Karpas-422 (cell line): ENCODE data around the gene CLBA1. TPM values are rescaled to one million over a fixed set of nuclear protein-coding genes. Genes with fewer than 3 reads are reported as not detected.

Experiments used
- DNase-seq: peaks from one replicate; pipeline ENCODE4 v3.0.0-alpha.2; 2015
- H2AFZ ChIP-seq: fragments of 200-600 bp; sonication (generic); 2 replicates; pipeline ENCODE4 v1.6.1; 2014; ENCODE audit warnings: antibody characterized with exemption, low read length, mixed read lengths
- H3K27ac ChIP-seq: fragments of 200-600 bp; sonication (generic); 2 replicates; pipeline ENCODE4 v1.5.1; 2014; ENCODE audit warnings: mild to moderate bottlenecking, low read length, moderate library complexity
- H3K27me3 ChIP-seq: fragments of 200-600 bp; sonication (generic); 2 replicates; pipeline ENCODE4 v1.6.1; 2014; ENCODE audit warnings: low read length, mixed read lengths
- H3K36me3 ChIP-seq: fragments of 200-600 bp; sonication (generic); 2 replicates; pipeline ENCODE4 v1.6.1; 2014; ENCODE audit warnings: low read length, mixed read lengths; ENCODE audit not compliant: insufficient read depth
- H3K4me1 ChIP-seq: fragments of 200-600 bp; sonication (generic); 2 replicates; pipeline ENCODE4 v1.6.1; 2014; ENCODE audit warnings: mild to moderate bottlenecking, low read length, mixed read lengths
- H3K4me2 ChIP-seq: fragments of 200-600 bp; sonication (generic); 2 replicates; pipeline ENCODE4 v1.6.1; 2014; ENCODE audit warnings: low read length, low read depth, mild to moderate bottlenecking; ENCODE audit not compliant: poor library complexity, severe bottlenecking
- H3K4me3 ChIP-seq: fragments of 200-600 bp; sonication (generic); 2 replicates; pipeline ENCODE4 v1.5.1; 2014; ENCODE audit warnings: mild to moderate bottlenecking, antibody characterized with exemption, low read length, mixed read lengths
- H3K79me2 ChIP-seq: fragments of 200-600 bp; sonication (generic); 2 replicates; pipeline ENCODE4 v1.6.1; 2014; ENCODE audit warnings: mild to moderate bottlenecking, low read length, mixed read lengths
- H3K9ac ChIP-seq: fragments of 200-600 bp; sonication (generic); 2 replicates; pipeline ENCODE4 v1.6.0; 2014; ENCODE audit warnings: low read length
- H3K9me2 ChIP-seq: fragments of 200-600 bp; sonication (generic), shearing (Covaris generic); replicated peaks from 2 replicates; pipeline ENCODE4 v1.6.0; 2014; ENCODE audit warnings: mild to moderate bottlenecking, low read length, moderate library complexity; ENCODE audit not compliant: insufficient read depth
- H3K9me3 ChIP-seq: fragments of 300-700, 200-600 bp; sonication (generic); 2 replicates; pipeline ENCODE4 v1.6.1; 2014; ENCODE audit warnings: low read length, mixed read lengths
- H4K20me1 ChIP-seq: fragments of 200-600 bp; sonication (generic); 2 replicates; pipeline ENCODE4 v1.6.1; 2014; ENCODE audit warnings: mild to moderate bottlenecking, antibody characterized with exemption, low read length, low read depth; ENCODE audit not compliant: insufficient read depth
- total RNA-seq: library from RNA; depleted of rRNA; stranded (reverse); fragments of >200 nt; shearing (Covaris generic); gene quantifications from 2 replicates; pipeline ENCODE4 v1.2.3, GENCODE V29; 2014; ENCODE audit warnings: low replicate concordance

CLBA1 gene
- total RNA-seq, 1 experiment from 2014 or later: 9.4 TPM

DNA sequence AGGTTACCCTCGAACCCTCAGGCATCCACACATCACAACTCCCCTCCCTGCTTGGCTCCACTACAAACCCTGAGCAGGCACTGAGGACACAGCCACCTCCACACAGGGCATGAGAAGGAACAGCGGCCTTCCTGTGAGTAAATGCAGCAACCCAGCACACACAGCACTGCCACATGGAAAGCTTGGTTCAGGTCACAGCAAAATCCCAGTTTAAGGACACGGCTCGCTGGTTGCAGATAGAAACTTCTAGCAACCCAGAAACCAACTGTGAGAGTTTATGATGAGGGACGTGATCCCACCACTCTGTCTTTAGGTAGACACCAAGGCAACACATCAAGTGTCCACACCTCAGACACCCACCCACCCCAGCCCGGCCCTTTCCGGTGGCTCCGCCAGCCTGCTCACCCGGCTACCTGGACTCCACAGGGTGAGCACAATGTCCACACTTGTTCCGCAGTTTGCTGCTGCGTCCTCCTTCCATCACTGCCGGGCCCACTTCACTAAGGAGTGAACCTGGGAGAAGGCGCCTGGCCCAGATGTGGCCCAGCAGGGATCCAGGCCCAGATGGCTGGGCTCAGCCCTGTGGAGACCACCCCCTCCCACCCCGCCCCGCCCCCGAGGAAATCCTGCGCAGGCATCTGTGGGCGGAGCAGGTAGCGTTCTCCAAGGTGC, 22.1 kb downstream of the CLBA1 start:
- no peak overlapping the region for H3K4me3 ChIP-seq
- H3K27ac ChIP-seq: no peak overlapping the region
- no peak for DNase-seq
- H3K36me3 ChIP-seq: peaks cover 52% of the 10 kb centered on the region
- peaks cover 60% of the 10 kb centered on the region for H3K79me2 ChIP-seq
- H3K27me3 ChIP-seq: no peaks in the 10 kb centered on the region
- H3K9me2 ChIP-seq: no peaks in the 10 kb centered on the region
- H2AFZ ChIP-seq: no peak overlapping the region
- no peak overlapping the region for H3K4me2 ChIP-seq
- H3K9me3 ChIP-seq: no peaks in the 10 kb centered on the region
- H3K9ac ChIP-seq: no peak overlapping the region
- H3K4me1 ChIP-seq: peaks cover 5% of the 10 kb centered on the region
- H4K20me1 ChIP-seq: peaks cover 40% of the 10 kb centered on the region

GRCh38 chr14:105010106-105010505, 24.5 kb downstream of the CLBA1 start:
- Histone ChIP-seq H3K4me3 (no peak overlapping the region), H3K4me1 (peaks cover 28% of the 10 kb centered on the region), H3K36me3 (peaks cover 48% of the 10 kb centered on the region), H3K9me2 (no peaks in the 10 kb centered on the region), H3K9ac (no peak overlapping the region), H2AFZ (no peak overlapping the region), H4K20me1 (peaks cover 64% of the 10 kb centered on the region), H3K27ac (no peak overlapping the region), H3K79me2 (peaks cover 72% of the 10 kb centered on the region), H3K27me3 (no peaks in the 10 kb centered on the region), H3K4me2 (no peak overlapping the region), H3K9me3 (no peaks in the 10 kb centered on the region)
- no peak for DNase-seq

DNA sequence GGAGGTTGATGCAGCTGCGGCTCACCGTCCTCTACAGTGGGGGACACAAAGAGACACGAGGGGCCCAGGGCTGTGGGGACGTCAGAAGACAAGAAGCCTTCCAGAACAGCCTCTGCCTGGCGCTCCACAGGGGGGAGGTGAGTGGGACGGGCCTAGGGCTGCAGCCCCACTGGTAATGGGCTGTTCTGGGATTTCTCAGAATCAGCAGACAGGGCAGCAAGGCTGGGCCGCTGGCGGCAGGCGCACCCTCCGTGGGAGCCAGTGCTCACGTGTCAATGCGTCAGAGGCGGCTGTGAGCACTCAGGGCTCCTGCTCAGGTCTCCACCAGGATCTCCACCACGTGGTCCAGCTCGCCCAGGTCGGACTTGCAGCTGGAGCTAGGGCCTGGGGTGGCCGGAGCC, 25.3 kb downstream of the CLBA1 start:
- no peaks in the 10 kb centered on the region for H3K9me3 ChIP-seq
- no peak overlapping the region for H2AFZ ChIP-seq
- H3K4me2 ChIP-seq: no peak overlapping the region
- peaks cover 77% of the 10 kb centered on the region for H3K79me2 ChIP-seq
- no peak overlapping the region for H3K27ac ChIP-seq
- DNase-seq: no peak
- H3K9me2 ChIP-seq: no peaks in the 10 kb centered on the region
- H3K4me3 ChIP-seq: no peak overlapping the region
- H3K4me1 ChIP-seq: peaks cover 36% of the 10 kb centered on the region
- H3K36me3 ChIP-seq: peaks cover 48% of the 10 kb centered on the region
- H3K27me3 ChIP-seq: no peaks in the 10 kb centered on the region
- peaks cover 70% of the 10 kb centered on the region for H4K20me1 ChIP-seq
- no peak overlapping the region for H3K9ac ChIP-seq

DNA sequence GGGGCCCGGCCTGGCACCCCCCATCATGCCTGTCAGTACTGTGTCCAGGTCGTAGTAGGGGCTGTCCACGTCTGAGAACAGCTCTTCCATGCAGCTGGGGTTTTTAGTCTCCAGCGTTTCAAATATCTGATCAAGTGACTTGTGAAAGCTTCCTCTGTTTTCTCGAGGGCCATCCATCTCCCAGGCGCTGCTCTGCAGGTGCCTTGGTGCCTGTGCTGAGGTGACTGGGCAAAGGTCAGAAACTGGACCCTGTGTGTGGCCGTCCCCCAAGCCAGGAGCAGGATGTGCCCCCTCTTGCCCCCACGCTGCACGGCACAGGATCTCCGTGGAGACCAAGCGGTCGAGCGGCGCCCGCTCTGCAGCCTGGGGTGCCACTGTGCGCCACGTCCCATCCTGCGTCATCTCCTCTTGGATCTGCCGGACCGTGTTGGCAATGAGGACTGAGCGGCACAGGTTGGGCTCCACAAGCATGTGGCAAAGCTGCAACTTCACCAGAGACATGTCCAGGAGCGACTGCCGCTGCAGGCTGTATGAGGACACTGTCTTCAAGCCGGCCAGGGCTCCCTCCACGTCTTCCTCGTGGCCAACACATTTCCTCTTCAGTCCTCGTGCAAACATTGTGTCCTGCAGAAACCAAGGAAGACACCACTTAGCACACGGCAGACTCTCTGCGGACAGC, 25.9 kb downstream of the CLBA1 start:
- no peak overlapping the region for H3K4me3 ChIP-seq
- no peaks in the 10 kb centered on the region for H3K9me2 ChIP-seq
- no peak overlapping the region for H3K4me2 ChIP-seq
- H2AFZ ChIP-seq: no peak overlapping the region
- no peaks in the 10 kb centered on the region for H3K27me3 ChIP-seq
- H3K4me1 ChIP-seq: peaks cover 42% of the 10 kb centered on the region
- peaks cover 82% of the 10 kb centered on the region for H3K79me2 ChIP-seq
- no peak overlapping the region for H3K27ac ChIP-seq
- DNase-seq: no peak
- H3K36me3 ChIP-seq: peaks cover 49% of the 10 kb centered on the region
- no peak overlapping the region for H3K9ac ChIP-seq
- H4K20me1 ChIP-seq: peaks cover 75% of the 10 kb centered on the region
- no peaks in the 10 kb centered on the region for H3K9me3 ChIP-seq

GRCh38 chr14:105012171-105012985, 26.8 kb downstream of the CLBA1 start:
- no peak overlapping the region for H3K4me3 ChIP-seq
- H3K9ac ChIP-seq: no peak overlapping the region
- H3K4me2 ChIP-seq: no peak overlapping the region
- no peak for DNase-seq
- no peak overlapping the region for H2AFZ ChIP-seq
- H3K79me2 ChIP-seq: peaks cover 88% of the 10 kb centered on the region
- H3K36me3 ChIP-seq: peaks cover 46% of the 10 kb centered on the region
- H3K27ac ChIP-seq: no peak overlapping the region
- peaks cover 51% of the 10 kb centered on the region for H3K4me1 ChIP-seq
- no peaks in the 10 kb centered on the region for H3K9me3 ChIP-seq
- no peaks in the 10 kb centered on the region for H3K9me2 ChIP-seq
- H3K27me3 ChIP-seq: no peaks in the 10 kb centered on the region
- H4K20me1 ChIP-seq: peaks cover 81% of the 10 kb centered on the region

DNA sequence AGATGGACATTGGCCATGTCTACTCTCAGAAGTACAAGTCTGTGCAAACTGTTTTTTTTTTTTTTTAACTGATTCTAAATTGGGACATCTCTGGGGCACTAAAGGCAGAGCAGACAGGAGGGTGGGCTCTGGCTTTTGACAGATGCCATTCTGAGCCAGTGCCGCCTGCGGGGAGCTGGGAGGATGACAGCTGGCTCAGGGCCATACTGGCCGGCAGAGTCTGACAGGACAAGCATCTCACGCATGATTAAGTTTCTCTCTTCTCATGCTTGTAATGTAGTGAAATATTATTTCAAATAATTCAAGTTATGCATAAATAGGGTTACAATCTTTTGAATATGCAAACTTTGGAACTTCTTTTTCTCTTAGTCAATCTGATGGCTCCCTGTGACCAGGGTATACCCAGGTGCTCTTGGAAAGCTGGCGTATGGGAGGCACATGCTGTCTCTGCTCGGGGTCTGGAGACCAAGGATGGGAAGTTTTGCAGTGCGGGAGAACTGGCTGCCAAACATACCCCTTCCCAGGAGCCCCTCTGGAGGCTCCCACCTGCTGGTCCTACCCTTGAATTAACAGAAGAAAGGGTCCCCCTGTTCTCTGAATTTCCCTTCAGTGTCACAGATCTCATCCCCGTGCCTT, 27.7 kb downstream of the CLBA1 start:
- Histone ChIP-seq H3K9ac (peak overlapping the region; percentile 33; the same call in 1 of the 2 replicates), H3K9me2 (no peaks in the 10 kb centered on the region), H3K4me2 (peak overlapping the region; percentile 55), H3K9me3 (no peaks in the 10 kb centered on the region), H3K27me3 (no peaks in the 10 kb centered on the region), H3K4me3 (peak overlapping the region; percentile 3; the same call in 1 of the 2 replicates), H4K20me1 (peaks cover 86% of the 10 kb centered on the region), H2AFZ (no peak overlapping the region), H3K79me2 (peaks cover 92% of the 10 kb centered on the region), H3K27ac (peak overlapping the region; percentile 59), H3K36me3 (peaks cover 44% of the 10 kb centered on the region), H3K4me1 (peaks cover 60% of the 10 kb centered on the region)
- peak; percentile 88 for DNase-seq

- Histone ChIP-seq H4K20me1 (peaks cover 89% of the 10 kb centered on the region), H3K4me3 (peak overlapping the region; percentile 3; the same call in 1 of the 2 replicates), H3K36me3 (peaks cover 43% of the 10 kb centered on the region), H2AFZ (no peak overlapping the region), H3K27ac (peak overlapping the region; percentile 59), H3K4me1 (peaks cover 68% of the 10 kb centered on the region), H3K9me3 (no peaks in the 10 kb centered on the region), H3K27me3 (no peaks in the 10 kb centered on the region), H3K9me2 (no peaks in the 10 kb centered on the region), H3K4me2 (peak overlapping the region; percentile 55), H3K9ac (peak overlapping the region; percentile 33), H3K79me2 (peaks cover 100% of the 10 kb centered on the region)
- no peak for DNase-seq
Measured at GRCh38 chr14:105014032-105014431, 28.4 kb downstream of the CLBA1 start.
